ENCODE results near the gene TFEB. TPM values are rescaled to one million over a fixed set of nuclear protein-coding genes. Genes with fewer than 3 reads are reported as not detected.

TFEB gene
- total and polyA plus RNA-seq, 10 donors, result 55.9 to 150 (median 76.9) TPM

DNA sequence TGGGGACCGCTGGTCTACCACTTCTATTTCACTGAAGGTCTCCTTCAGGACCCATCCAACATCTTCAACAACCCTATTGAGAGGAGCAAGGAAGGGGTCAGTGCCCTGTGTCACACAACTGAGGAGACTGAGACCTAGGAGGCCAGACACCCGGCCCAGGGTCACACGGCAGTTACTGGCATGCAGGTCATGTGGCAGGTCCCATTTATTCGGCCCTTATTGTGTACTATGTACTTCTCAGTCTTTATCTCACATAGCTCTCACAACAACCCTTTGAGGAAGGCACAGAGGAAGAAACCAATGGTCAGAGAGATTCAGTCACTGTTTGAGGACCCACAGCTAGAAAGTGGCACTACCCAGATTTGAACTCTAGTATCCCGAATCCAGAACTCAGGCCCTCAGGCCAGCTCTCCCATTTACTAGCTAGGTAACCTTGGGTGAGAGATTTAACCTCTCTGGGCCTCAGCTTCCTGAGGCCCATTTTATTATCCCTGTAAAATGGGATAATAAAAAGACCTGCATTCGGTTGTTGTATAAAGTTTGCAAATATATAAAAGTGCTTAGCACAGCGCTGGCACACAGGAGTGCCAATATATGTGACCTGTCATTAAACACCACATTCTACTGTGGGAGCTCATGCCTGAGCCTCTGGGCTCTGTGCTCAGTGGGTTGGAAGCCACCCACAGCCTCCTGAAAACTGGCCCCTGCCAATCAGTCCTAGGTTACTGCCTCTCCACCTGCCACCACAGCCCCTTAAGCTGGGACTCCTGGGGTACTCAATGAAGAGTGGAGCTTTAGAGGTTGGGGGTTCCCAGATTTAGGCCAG lies 15.8 kb downstream of the TFEB start:
- Histone ChIP-seq H3K4me3 (peak overlapping the region in 2 of 8 donors; percentile 13 to 74), H3K4me1 (peaks cover 36 to 100% (median 98%) of the 10 kb centered on the region in 6 donors), H3K36me3 (peaks cover 0 to 23% (median 0%) of the 10 kb centered on the region in 6 donors), H3K9me3 (no peaks in the 10 kb centered on the region), H3K27me3 (replicated peaks in 1 of 7) (no peaks in the 10 kb centered on the region), H3K27ac (peak overlapping the region in 7 of 8 donors; percentile 15 to 100 (median 54))
- TF ChIP-seq, protein P1, sequence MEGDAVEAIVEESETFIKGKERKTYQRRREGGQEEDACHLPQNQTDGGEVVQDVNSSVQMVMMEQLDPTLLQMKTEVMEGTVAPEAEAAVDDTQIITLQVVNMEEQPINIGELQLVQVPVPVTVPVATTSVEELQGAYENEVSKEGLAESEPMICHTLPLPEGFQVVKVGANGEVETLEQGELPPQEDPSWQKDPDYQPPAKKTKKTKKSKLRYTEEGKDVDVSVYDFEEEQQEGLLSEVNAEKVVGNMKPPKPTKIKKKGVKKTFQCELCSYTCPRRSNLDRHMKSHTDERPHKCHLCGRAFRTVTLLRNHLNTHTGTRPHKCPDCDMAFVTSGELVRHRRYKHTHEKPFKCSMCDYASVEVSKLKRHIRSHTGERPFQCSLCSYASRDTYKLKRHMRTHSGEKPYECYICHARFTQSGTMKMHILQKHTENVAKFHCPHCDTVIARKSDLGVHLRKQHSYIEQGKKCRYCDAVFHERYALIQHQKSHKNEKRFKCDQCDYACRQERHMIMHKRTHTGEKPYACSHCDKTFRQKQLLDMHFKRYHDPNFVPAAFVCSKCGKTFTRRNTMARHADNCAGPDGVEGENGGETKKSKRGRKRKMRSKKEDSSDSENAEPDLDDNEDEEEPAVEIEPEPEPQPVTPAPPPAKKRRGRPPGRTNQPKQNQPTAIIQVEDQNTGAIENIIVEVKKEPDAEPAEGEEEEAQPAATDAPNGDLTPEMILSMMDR (IDR thresholded peaks at IDR 0.05 in 8 of 11, conservative IDR thresholded peaks at IDR 0.05 in 3 of 11), result no peak
- TF ChIP-seq POLR2AphosphoS5 (IDR thresholded peaks at IDR 0.05) (no peak), POLR2A (IDR thresholded peaks at IDR 0.05) (no peak)
- DNase-seq, result no peak
- WGBS, 5 donors, result 78 to 94% (median 88%) methylated on average over 7 of the region's 7 CpGs
- intact Hi-C loops (cut with DNase I; ENCODE audit: low total_unique reads), result no loop called here

DNA sequence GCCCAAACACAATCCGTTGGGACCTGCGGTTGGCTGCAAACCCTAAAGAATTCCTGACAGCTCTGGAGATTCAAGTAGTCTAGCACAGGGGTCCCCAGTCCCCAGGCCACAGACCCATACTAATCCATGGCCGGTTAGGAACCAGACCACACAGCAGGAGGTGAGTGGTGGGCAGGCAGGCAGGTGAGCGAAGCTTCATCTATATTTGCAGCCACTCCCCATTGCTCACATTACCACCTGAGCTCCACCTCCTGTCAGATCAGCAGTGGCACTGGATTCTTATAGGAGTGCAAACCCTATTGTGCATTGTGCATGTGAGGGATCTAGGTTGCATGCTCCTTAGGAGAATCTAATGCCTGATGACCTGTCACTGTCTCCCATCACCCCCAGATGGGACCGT lies 16.6 kb downstream of the TFEB start:
- Histone ChIP-seq H3K36me3 (peaks cover 0 to 30% (median 0%) of the 10 kb centered on the region in 6 donors), H3K27me3 (replicated peaks in 1 of 7) (no peaks in the 10 kb centered on the region), H3K27ac (peak overlapping the region in 3 of 8 donors; percentile 55 to 99 (median 67)), H3K9me3 (no peaks in the 10 kb centered on the region), H3K4me3 (no peak overlapping the region), H3K4me1 (peaks cover 37 to 100% (median 98%) of the 10 kb centered on the region in 6 donors)
- no peak for DNase-seq
- 69 to 95% (median 78%) methylated on average over 5 of the region's 5 CpGs for WGBS, 5 donors
- intact Hi-C loops (cut with DNase I; ENCODE audit: low total_unique reads), result no loop called here
- TF ChIP-seq POLR2A (IDR thresholded peaks at IDR 0.05), result no peak
- TF ChIP-seq POLR2AphosphoS5 (IDR thresholded peaks at IDR 0.05), result no peak
- TF ChIP-seq, protein P1 (IDR thresholded peaks at IDR 0.05 in 8 of 11, conservative IDR thresholded peaks at IDR 0.05 in 3 of 11), result no peak

DNA sequence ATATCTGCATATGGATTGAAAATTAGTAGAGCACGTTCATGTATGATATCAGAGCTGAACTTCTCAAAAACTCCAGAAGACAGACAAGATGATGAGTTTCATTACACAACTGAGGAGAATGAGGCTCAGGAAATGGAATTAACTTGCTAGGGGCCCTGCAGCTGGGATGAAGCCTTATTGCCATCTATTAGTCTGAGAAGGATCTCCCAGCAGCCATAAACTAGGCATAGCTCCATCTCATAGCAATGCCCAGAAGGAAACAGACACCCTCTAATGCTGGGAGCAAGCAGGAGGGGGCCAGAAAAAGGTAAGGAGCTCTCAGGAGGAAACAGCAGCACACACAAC lies 18.0 kb downstream of the TFEB start:
- Histone ChIP-seq H3K27ac (peak overlapping the region in 4 of 8 donors; percentile 55 to 80 (median 62)), H3K9me3 (no peaks in the 10 kb centered on the region), H3K36me3 (peaks cover 0 to 42% (median 0%) of the 10 kb centered on the region in 6 donors), H3K4me3 (peak overlapping the region in 1 of 8 donors; percentile 14), H3K4me1 (peaks cover 37 to 100% (median 98%) of the 10 kb centered on the region in 6 donors), H3K27me3 (replicated peaks in 1 of 7) (no peaks in the 10 kb centered on the region)
- 56 to 91% (median 70%) methylated on average over 1 of the region's 1 CpG for WGBS, 5 donors
- TF ChIP-seq POLR2A (IDR thresholded peaks at IDR 0.05) (no peak), POLR2AphosphoS5 (IDR thresholded peaks at IDR 0.05) (no peak)
- TF ChIP-seq, protein P1 (IDR thresholded peaks at IDR 0.05 in 8 of 11, conservative IDR thresholded peaks at IDR 0.05 in 3 of 11), result no peak
- no peak for DNase-seq
- intact Hi-C loops (cut with DNase I; ENCODE audit: low total_unique reads), result no loop called here

Data from spleen (tissue), 11 donors.